Measurements from ENCODE around the gene CGB7. TPM values are rescaled to one million over a fixed set of nuclear protein-coding genes. Genes with fewer than 3 reads are reported as not detected.

Gene CGB7
- total and polyA plus RNA-seq, 9 of the 15 experiments (the other 6 are each of a cell fraction or from before 2014, with no cell fraction given): not detected

GRCh38 chr19:49091391-49092038 is 34.0 kb upstream of the CGB7 start:
- H3K79me2 ChIP-seq (ENCODE audit: control insufficient read depth, insufficient read depth, low read length): peaks cover 77% of the 10 kb centered on the region
- no peaks in the 10 kb centered on the region for H3K9me1 ChIP-seq (ENCODE audit: control insufficient read depth, insufficient read depth, low read length)
- FAIRE-seq (no peak), ATAC-seq (no peak), DNase-seq (ENCODE audit: extremely low read depth in 1 of 4, low spot score in 3 of 4) (peak in 1 of 4 experiments; percentile 5)
- H3K9me3 ChIP-seq (replicated peaks; ENCODE audit: control insufficient read depth, insufficient read depth, low read depth, low read length): no peaks in the 10 kb centered on the region
- H2AFZ ChIP-seq (ENCODE audit: low read depth, low read length): no peak overlapping the region
- ChIA-PET CTCF (ENCODE audit: low intra/inter-chr PET ratio) (no interaction called here), POLR2A (no interaction called here)
- no TSS peak for BruUV-seq (replicated peaks)
- H3K4me3 ChIP-seq: no peak overlapping the region
- no peak overlapping the region for H3K4me2 ChIP-seq (ENCODE audit: insufficient read depth, low read length)
- peaks cover 8 to 17% of the 10 kb centered on the region in 2 experiments; a peak in 2 of 5 replicates for H3K4me1 ChIP-seq (replicated peaks in 1 of 2; ENCODE audit: control insufficient read depth in 2 of 2, insufficient read depth in 2 of 2, low read length in 2 of 2)
- no peaks in the 10 kb centered on the region for H3K27me3 ChIP-seq (ENCODE audit: control insufficient read depth in 2 of 2, insufficient read depth in 2 of 2, low read length in 2 of 2)
- WGBS (ENCODE audit: insufficient coverage, low coverage, missing lambda C conversion rate): 96% methylated on average over 17 of the region's 17 CpGs
- intact Hi-C loops (cut with micrococcal nuclease): no loop called here
- no peak overlapping the region for H3K9ac ChIP-seq (ENCODE audit: insufficient read depth in 1 of 2, low read depth in 2 of 2, low read length in 2 of 2)
- in situ Hi-C loops (cut with MboI): no loop called here
- TF ChIP-seq TCF3 (CRISPR knock-in tag; IDR thresholded peaks at IDR 0.05): no peak
- TF ChIP-seq RAD21 (CRISPR knock-in tag; conservative IDR thresholded peaks at IDR 0.05 in 1 of 2, IDR thresholded peaks at IDR 0.05 in 1 of 2): no peak
- no peak for TF ChIP-seq HOMEZ (CRISPR knock-in tag; IDR thresholded peaks at IDR 0.05)
- TF ChIP-seq SREBF2 (CRISPR knock-in tag; IDR thresholded peaks at IDR 0.05): no peak
- no peak for TF ChIP-seq RAD51 (IDR thresholded peaks at IDR 0.05; ENCODE audit: borderline replicate concordance, low read depth)
- TF ChIP-seq CBX1 (IDR thresholded peaks at IDR 0.05; ENCODE audit: low read depth): no peak
- peak; percentile 29; the same call in 1 of the 2 replicates for TF ChIP-seq RBFOX2 (IDR thresholded peaks at IDR 0.05; ENCODE audit: low read depth, low read length)
- no peak for TF ChIP-seq BCL6 (CRISPR knock-in tag; IDR thresholded peaks at IDR 0.05)
- 0 out of 2 replicates have a peak, but pooled peaks have one; percentile 7 for TF ChIP-seq POLR2A (conservative IDR thresholded peaks at IDR 0.05)
- peaks cover 34% of the 10 kb centered on the region for H4K20me1 ChIP-seq (replicated peaks; ENCODE audit: control insufficient read depth, insufficient read depth, low read length)
- H3K36me3 ChIP-seq (ENCODE audit: control insufficient read depth, insufficient read depth, low read length): peaks cover 93% of the 10 kb centered on the region
- H3K27ac ChIP-seq (ENCODE audit: extremely low read depth, low read depth, low read length): no peak overlapping the region
